IPS DF 4.7 (cell line): Measurements from ENCODE around the gene NUDT22.

Experiments
- DNase-seq: peaks from one replicate; pipeline ENCODE4 v3.0.0-alpha.2; 2013; ENCODE audit warnings: low spot score; ENCODE audit errors: extremely low read depth

Gene NUDT22

GRCh38 chr11:64226507-64227051, 505 bp downstream of the NUDT22 start:
- DNase-seq: no peak

DNA sequence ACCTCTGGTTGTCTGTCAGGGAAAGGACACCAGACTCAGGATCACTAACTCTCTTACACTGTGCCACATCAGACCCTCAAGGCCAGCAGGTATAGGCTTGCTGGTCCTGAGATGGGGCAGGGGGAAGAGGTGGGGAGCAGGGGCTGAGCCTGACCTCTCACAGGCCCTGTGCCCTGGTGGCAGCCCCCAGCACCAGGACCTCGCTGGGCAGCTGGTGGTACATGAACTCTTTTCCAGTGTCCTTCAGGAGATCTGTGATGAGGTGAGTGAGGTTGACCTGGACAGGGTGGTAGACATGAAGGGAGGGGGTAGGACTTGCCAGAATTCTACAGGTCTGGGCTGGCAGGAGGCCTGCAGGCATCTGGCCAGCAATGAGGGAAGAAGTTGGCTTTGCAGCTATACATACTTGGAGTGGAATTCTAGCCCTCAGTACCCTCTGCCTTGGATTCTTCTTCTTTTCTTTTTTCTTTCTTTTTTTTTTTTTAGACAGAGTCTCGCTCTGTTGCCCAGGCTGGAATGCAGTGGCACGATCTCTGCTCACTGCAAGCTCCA, 1.4 kb downstream of the NUDT22 start:
- DNase-seq: no peak

DNA sequence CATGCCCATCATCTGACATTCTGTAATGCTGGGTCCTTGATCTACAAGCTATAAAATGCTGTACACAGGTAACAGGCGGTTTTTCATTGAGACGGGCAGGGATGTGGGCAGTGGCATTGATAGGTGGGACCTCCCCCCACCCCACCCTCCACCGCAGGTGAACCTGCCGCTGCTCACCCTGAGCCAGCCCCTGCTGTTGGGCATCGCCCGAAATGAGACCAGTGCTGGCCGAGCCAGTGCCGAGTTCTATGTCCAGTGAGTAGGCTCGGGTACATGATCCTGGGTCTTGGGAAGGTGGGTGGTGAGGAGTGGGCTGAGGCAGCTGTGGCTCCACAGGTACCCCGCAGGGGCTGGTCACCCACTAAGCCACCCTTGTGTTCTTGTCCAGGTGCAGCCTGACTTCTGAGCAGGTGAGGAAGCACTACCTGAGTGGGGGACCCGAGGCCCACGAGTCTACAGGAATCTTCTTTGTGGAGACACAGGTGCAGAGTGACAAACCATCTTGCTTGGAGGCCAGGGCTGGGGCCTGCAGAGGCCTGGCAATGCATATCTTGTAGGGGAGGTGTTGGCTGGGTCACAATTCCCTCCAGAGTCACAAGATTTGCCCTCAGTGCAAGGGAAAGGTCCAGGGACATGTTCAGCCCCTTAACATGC, 3.1 kb downstream of the NUDT22 start:
- DNase-seq: no peak

GRCh38 chr11:64229744-64230170, 3.7 kb downstream of the NUDT22 start:
- no peak for DNase-seq

- no peak for DNase-seq
These were observed 4.3 kb downstream of the NUDT22 start, which contains the start of gene DNAJC4 for GRCh38 chr11:64230171-64230984. Gene DNAJC4 (plus strand): TSS chr11:64230548. CDS start chr11:64230855, 307 bp downstream.

DNA sequence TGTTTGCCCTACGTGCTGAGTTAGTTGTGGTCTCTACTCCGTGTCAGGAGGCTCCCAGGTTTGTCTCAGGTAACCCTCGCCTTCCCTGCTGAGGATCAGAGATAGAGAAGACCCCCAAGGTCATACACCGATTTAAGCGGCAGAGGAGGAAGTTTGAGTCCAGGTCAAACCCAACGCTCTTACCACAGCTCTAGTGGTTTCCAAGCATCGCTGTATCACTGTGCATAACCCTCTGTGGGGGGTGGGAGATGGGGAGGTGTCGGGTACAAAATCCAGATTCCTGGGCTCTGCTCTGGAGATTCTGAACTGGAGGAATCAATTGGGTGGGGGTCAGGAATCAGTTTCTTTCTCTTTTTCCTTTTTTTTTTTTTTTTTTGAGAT, 4.9 kb downstream of the NUDT22 start:
- DNase-seq: no peak

DNA sequence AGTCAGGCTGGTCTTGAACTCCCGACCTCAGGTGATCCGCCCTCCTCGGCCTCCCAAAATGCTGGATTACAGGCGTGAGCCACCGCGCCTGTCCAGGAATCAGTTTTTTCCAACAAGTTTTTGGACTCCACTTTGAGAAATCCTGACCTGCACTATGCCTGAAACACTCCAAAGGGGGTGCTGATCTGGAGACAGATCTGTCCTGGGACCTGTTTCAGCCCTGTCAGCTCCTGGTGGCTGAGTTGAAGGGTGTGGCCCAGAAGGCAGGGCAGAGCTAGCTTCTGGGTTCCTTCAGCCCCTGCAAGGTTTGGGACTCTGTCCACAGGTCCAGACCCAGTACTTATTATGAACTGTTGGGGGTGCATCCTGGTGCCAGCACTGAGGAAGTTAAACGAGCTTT, 5.5 kb downstream of the NUDT22 start:
- DNase-seq: no peak

GRCh38 chr11:64232182-64232966, 6.3 kb downstream of the NUDT22 start:
- no peak for DNase-seq

DNA sequence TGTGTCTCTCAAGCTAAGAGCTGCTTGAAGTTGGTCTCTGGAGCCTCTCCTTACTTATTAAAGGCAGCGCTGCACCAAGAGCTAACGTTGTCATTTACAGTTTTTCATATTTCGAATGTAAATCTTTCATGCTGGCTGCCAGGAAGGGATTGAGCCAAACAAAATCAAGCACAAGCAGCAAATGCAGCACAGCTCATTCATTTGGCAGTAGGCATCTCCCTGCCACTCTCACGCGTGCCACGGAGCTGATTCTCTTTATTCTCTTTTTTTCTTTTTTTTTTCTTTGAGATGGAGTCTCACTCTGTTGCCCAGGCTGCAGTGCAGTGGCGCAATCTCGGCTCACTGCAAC, 6.9 kb downstream of the NUDT22 start:
- DNase-seq: no peak

GRCh38 chr11:64233913-64234586, 8.0 kb downstream of the NUDT22 start, which contains the start of gene VEGFB:
Gene VEGFB (plus strand): TSS chr11:64234584. CDS start chr11:64234834, 250 bp downstream.
- no peak for DNase-seq

DNA sequence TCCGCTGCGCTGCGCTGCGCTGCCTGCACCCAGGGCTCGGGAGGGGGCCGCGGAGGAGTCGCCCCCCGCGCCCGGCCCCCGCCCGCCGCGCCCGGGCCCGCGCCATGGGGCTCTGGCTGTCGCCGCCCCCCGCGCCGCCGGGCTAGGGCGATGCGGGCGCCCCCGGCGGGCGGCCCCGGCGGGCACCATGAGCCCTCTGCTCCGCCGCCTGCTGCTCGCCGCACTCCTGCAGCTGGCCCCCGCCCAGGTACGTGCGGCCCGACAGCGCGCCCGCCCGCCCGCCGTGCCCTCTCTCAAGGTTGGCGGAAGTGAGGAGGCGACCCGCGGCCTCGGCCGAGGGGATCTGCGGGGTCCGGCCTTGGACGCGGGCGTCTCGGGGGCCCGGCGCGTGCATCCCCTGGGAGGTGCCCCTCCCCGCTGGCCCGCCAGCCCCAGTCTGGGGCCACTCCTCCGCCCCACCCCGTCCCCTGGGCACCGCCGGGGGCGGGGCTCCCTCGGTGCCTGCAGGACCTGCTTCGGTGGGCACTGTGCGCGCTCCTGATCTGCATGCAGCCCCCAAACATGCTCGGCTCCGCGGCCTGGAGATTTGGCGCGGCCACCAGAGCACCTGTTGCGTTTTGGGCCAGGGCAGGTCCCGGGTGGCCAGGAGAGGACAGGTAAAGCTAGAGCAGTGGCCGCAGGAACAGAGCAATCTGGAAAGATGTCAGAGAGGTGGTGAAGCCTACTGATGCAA, 8.7 kb downstream of the NUDT22 start:
- no peak for DNase-seq

- no peak for DNase-seq
These were observed 9.5 kb downstream of the NUDT22 start for GRCh38 chr11:64235437-64236161.

- no peak for DNase-seq
These were observed 11.4 kb downstream of the NUDT22 start for GRCh38 chr11:64237484-64237951.

DNA sequence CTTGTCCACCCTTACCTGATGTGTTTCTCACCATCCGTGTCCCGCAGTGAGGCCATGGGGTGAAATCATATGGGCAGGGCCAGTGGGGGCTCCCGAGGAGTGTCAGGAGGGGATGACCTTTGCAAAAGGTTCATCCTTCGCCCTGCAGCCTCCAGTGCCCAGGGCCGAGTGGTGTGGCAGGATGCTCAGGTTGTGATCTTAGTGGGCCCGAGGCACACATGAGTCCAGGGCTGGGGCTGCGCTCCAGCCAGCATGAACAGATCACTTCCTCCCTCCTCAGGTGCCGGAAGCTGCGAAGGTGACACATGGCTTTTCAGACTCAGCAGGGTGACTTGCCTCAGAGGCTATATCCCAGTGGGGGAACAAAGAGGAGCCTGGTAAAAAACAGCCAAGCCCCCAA, 12.0 kb downstream of the NUDT22 start:
- no peak for DNase-seq

GRCh38 chr11:64238999-64239398, 12.9 kb downstream of the NUDT22 start:
- DNase-seq: no peak

GRCh38 chr11:64239662-64240434, 13.8 kb downstream of the NUDT22 start:
- no peak for DNase-seq

GRCh38 chr11:64240435-64241240, 14.6 kb downstream of the NUDT22 start, which contains the start of gene FKBP2:
Gene FKBP2 (plus strand): TSS chr11:64241095. CDS start chr11:64242388, 1,293 bp downstream.
- no peak for DNase-seq

DNA sequence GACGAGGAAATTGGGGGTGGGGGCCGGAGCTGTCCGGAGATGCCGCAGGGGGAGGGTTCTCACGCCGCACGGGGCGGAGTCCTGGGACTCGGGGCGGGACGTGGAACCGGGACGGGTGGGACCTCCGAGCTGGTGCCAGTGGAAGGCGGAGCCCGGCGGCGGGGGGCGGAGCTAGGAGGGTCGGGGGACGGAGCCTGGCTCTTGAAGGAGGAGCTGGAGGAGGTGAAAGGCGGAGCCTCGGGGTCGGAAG, 15.1 kb downstream of the NUDT22 start:
- no peak for DNase-seq
